K562 (cell line): ENCODE measurements around the gene ADGRD1. TPM values are rescaled to one million over a fixed set of nuclear protein-coding genes. Genes with fewer than 3 reads are reported as not detected.
A peak's percentile ranks its signal among the peaks of the same experiment; 100 is the strongest.

ENCODE experiments used
- CGGBP1 ChIP-seq: fragments of 250-450 bp; sonication (Bioruptor Pico); IDR thresholded peaks from 2 replicates; pipeline ENCODE4 v1.9.0; 2021; ENCODE audit warnings: mild to moderate bottlenecking
- COPS2 ChIP-seq: fragments of 450-650 bp; conservative IDR thresholded peaks from 2 replicates; pipeline ENCODE4 v1.6.1; 2016; ENCODE audit warnings: mild to moderate bottlenecking, moderate library complexity
- FUS ChIP-seq: fragments of 200-400 bp; formaldehyde crosslinking; optimal IDR thresholded peaks from 2 replicates; pipeline ENCODE3; 2017; ENCODE audit warnings: low read depth, low read length
- GTF3C2 ChIP-seq: IDR thresholded peaks from 3 replicates; pipeline ENCODE4 v1.6.1; 2011; ENCODE audit warnings: borderline replicate concordance, mild to moderate bottlenecking, moderate library complexity; ENCODE audit not compliant: insufficient read length; ENCODE audit errors: extremely low read depth
- IRF2 ChIP-seq: sonication (generic); formaldehyde crosslinking; IDR thresholded peaks from 2 replicates; pipeline ENCODE4 v1.8.1; 2022; ENCODE audit warnings: mild to moderate bottlenecking, missing genetic modification reagents
- L3MBTL2 ChIP-seq: fragments of 450-650 bp; IDR thresholded peaks from 2 replicates; pipeline ENCODE4 v1.6.1; 2016; ENCODE audit warnings: mild to moderate bottlenecking, moderate library complexity
- MLX ChIP-seq, 2 experiments: fragments of 450-650 bp in 1 of 2; sonication (generic) in 1 of 2; formaldehyde crosslinking; conservative IDR thresholded peaks; 2 replicates each; pipeline versions ENCODE4 v1.4.0 to v1.8.1; 2020 to 2022; ENCODE audit warnings: mild to moderate bottlenecking in 1 of 2, missing genetic modification reagents in 1 of 2
- NR3C1 ChIP-seq: sonication (generic); formaldehyde crosslinking; IDR thresholded peaks from 2 replicates; pipeline ENCODE4 v1.8.1; 2022; ENCODE audit warnings: missing genetic modification reagents
- PYGO2 ChIP-seq: fragments of 450-650 bp; IDR thresholded peaks from 2 replicates; pipeline ENCODE4 v1.6.1; 2016; ENCODE audit warnings: mild to moderate bottlenecking, missing genetic modification characterization, moderate library complexity, missing compliant biosample characterization
- RBM22 ChIP-seq: fragments of 200-400 bp; formaldehyde crosslinking; IDR thresholded peaks from 2 replicates; pipeline ENCODE4 v1.6.1; 2018; ENCODE audit warnings: low read length, low read depth; ENCODE audit not compliant: poor library complexity, severe bottlenecking
- RNF219 ChIP-seq: fragments of 250-450 bp; sonication (Bioruptor Pico); IDR thresholded peaks from 2 replicates; pipeline ENCODE4 v1.5.0; 2022; ENCODE audit warnings: mild to moderate bottlenecking
- SRSF1 ChIP-seq: fragments of 200-400 bp; formaldehyde crosslinking; IDR thresholded peaks from 2 replicates; pipeline ENCODE4 v1.6.1; 2017; ENCODE audit warnings: mild to moderate bottlenecking, low read depth, low read length, moderate library complexity
- STAT5A ChIP-seq: IDR thresholded peaks from 2 replicates; pipeline ENCODE4 v1.6.1; 2012; ENCODE audit warnings: low read length, inconsistent platforms, borderline replicate concordance
- STAT5B ChIP-seq: fragments of 250-450 bp; sonication (Bioruptor Pico); IDR thresholded peaks from 2 replicates; pipeline ENCODE4 v1.8.0; 2021; ENCODE audit warnings: mild to moderate bottlenecking, inconsistent platforms
- TARDBP ChIP-seq: fragments of 450-650 bp; IDR thresholded peaks from 2 replicates; pipeline ENCODE4 v1.6.1; 2016
- TRIM24 ChIP-seq, 2 experiments: fragments of 450-650 bp; IDR thresholded peaks; 2 replicates each; pipeline ENCODE4 v1.6.1; 2016
- ZBTB7A ChIP-seq: IDR thresholded peaks from 2 replicates; pipeline ENCODE4 v1.6.1; 2011; ENCODE audit warnings: low read depth, mild to moderate bottlenecking, low read length, moderate library complexity, borderline replicate concordance; ENCODE audit not compliant: control insufficient read depth
- ZNF239 ChIP-seq: fragments of 250-450 bp; sonication (Bioruptor Pico); IDR thresholded peaks from 2 replicates; pipeline ENCODE4 v1.4.0; 2020; ENCODE audit warnings: mild to moderate bottlenecking
- polyA plus RNA-seq, 8 experiments: library from polyadenylated mRNA; depleted of rRNA in 4 of 8; stranded (reverse) in 5 of 8; unstranded in 3 of 8; fragments of >200 nt; fragmentation: Nextera tagmentation in 2 of 8; fragmentation: Illumina TruSeq in 1 of 8; extraction: Ambion mirVana in 2 of 8; extraction: Trizol in 1 of 8; gene quantifications; 2 replicates each; pipeline versions ENCODE4 v1.2.1 to v1.2.3, GENCODE V29; 2011 to 2014; ENCODE audit warnings: inconsistent platforms in 1 of 8, missing spikeins in 1 of 8
- total RNA-seq, 7 experiments: library from RNA; depleted of rRNA in 6 of 7; stranded (reverse); fragments of >200 nt in 6 of 7; fragmentation: Illumina TruSeq in 2 of 7; extraction: Trizol in 2 of 7; gene quantifications; 2 replicates each; pipeline versions ENCODE4 v1.2.1 to v1.2.3, GENCODE V29; 2011 to 2021; ENCODE audit warnings: low replicate concordance in 1 of 7
- TF ChIP-seq, protein P1 (sequence below): fragments of 450-650 bp; conservative IDR thresholded peaks from 2 replicates; pipeline ENCODE4 v1.6.1; 2016; ENCODE audit warnings: missing genetic modification characterization, low read depth, mild to moderate bottlenecking, control low read depth, missing compliant biosample characterization
- TF ChIP-seq, protein P2 (sequence below): fragments of 450-650 bp; IDR thresholded peaks from 2 replicates; pipeline ENCODE4 v1.6.1; 2016; ENCODE audit warnings: antibody characterized with exemption

Gene ADGRD1
- total and polyA plus RNA-seq, 9 of the 15 experiments (the other 6 are each of a cell fraction or from before 2014, with no cell fraction given): 1.7 to 11.7 (median 3.3) TPM

DNA sequence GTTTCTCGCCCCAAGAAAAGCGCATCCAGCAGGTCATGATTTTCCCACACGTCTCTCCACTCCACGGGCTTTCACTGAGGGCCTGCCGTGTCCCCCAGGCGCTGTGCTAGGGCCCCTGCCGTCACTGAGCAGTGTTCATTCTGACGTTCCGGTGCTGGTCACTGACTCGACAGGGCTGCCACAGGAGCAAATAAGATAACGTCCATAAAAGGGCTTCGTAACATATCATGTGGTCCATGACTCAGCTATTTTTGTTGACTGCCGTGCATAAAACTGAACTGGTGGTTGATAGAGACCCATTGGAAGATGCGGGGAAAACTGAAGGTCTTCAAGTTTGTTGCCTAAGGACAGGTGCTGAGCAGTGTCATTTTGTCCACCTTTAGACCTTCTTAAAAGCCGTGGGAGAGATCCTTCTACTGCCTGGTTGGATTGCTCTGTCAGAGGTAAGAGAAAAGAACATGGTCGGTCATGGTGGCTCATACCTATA lies 46.3 kb downstream of the ADGRD1 start (continued):
- TF ChIP-seq GTF3C2 (no peak), RNF219 (CRISPR knock-in tag) (no peak), RBM22 (no peak), ZNF239 (no peak; the same call in 1 of the 2 replicates), TRIM24 (IDR thresholded peaks at IDR 0.05) (peak; percentile 81 to 88), STAT5A (no peak), NR3C1 (CRISPR knock-in tag) (no peak), COPS2 (no peak), SRSF1 (no peak), L3MBTL2 (peak; percentile 96), TARDBP (no peak), FUS (no peak), ZBTB7A (no peak), STAT5B (CRISPR knock-in tag) (no peak), IRF2 (CRISPR knock-in tag) (no peak), CGGBP1 (0 out of 2 replicates have a peak, but pooled peaks have one; percentile 54), PYGO2 (tag) (no peak), MLX (CRISPR knock-in tag; conservative IDR thresholded peaks at IDR 0.05) (no peak)
- TF ChIP-seq, protein P1, sequence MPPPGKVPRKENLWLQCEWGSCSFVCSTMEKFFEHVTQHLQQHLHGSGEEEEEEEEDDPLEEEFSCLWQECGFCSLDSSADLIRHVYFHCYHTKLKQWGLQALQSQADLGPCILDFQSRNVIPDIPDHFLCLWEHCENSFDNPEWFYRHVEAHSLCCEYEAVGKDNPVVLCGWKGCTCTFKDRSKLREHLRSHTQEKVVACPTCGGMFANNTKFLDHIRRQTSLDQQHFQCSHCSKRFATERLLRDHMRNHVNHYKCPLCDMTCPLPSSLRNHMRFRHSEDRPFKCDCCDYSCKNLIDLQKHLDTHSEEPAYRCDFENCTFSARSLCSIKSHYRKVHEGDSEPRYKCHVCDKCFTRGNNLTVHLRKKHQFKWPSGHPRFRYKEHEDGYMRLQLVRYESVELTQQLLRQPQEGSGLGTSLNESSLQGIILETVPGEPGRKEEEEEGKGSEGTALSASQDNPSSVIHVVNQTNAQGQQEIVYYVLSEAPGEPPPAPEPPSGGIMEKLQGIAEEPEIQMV (tag): peak; percentile 25; the same call in 1 of the 2 replicates
- TF ChIP-seq, protein P2, sequence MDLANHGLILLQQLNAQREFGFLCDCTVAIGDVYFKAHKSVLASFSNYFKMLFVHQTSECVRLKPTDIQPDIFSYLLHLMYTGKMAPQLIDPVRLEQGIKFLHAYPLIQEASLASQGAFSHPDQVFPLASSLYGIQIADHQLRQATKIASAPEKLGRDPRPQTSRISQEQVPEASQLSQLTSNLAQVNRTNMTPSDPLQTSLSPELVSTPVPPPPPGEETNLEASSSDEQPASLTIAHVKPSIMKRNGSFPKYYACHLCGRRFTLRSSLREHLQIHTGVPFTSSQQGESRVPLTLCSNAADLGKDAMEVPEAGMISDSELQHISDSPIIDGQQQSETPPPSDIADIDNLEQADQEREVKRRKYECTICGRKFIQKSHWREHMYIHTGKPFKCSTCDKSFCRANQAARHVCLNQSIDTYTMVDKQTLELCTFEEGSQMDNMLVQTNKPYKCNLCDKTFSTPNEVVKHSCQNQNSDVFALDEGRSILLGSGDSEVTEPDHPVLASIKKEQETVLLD: 0 out of 2 replicates have a peak, but pooled peaks have one; percentile 35
